Esophagus muscularis mucosa (tissue), 4 donors: ENCODE results near the gene YWHAG. TPM values are rescaled to one million over a fixed set of nuclear protein-coding genes. Genes with fewer than 3 reads are reported as not detected.

ENCODE experiments used
- DNase-seq: peaks from one replicate; pipeline ENCODE4 v3.0.0-alpha.2; 2017; ENCODE audit errors: extremely low spot score
- H3K27ac ChIP-seq, 4 donors: fragments of 200-600 bp; sonication (generic); replicated peaks in 1 of 4; 1 replicate in 3 of 4; 2 replicates in 1 of 4; pipeline ENCODE4 v1.5.1; 2016 to 2019; ENCODE audit warnings: mild to moderate bottlenecking in 1 of 4
- H3K27me3 ChIP-seq, 4 donors: fragments of 200-600 bp; sonication (generic); one replicate each; pipeline versions ENCODE4 v1.5.1 to v1.6.0; 2016 to 2019
- H3K36me3 ChIP-seq, 4 donors: fragments of 200-600 bp; sonication (generic); one replicate each; pipeline ENCODE4 v1.5.1; 2016 to 2019
- H3K4me1 ChIP-seq, 4 donors: fragments of 200-600 bp; sonication (generic); one replicate each; pipeline ENCODE4 v1.5.1; 2016 to 2019
- H3K4me3 ChIP-seq, 4 donors: fragments of 200-600 bp; sonication (generic); 1 replicate in 2 of 4; 2 replicates in 2 of 4; pipeline ENCODE4 v1.5.1; 2016 to 2019; ENCODE audit warnings: mild to moderate bottlenecking in 4 of 4, moderate library complexity in 1 of 4
- H3K9me3 ChIP-seq, 4 donors: fragments of 200-600 bp; sonication (generic); 1 replicate in 3 of 4; 2 replicates in 1 of 4; pipeline ENCODE4 v1.5.1; 2016 to 2019
- EP300 ChIP-seq: sonication (generic); formaldehyde crosslinking; IDR thresholded peaks from one replicate; pipeline ENCODE4 v1.6.1; 2017; ENCODE audit warnings: antibody characterized with exemption
- POLR2A ChIP-seq: fragments of 450-650 bp; IDR thresholded peaks from one replicate; pipeline ENCODE4 v1.6.1; 2017; ENCODE audit warnings: antibody characterized with exemption, moderate library complexity, mild to moderate bottlenecking, low read depth
- POLR2AphosphoS5 ChIP-seq, 2 donors: sonication (generic); formaldehyde crosslinking; IDR thresholded peaks; one replicate each; pipeline ENCODE4 v1.6.1; 2017; ENCODE audit warnings: antibody characterized with exemption in 2 of 2
- WGBS: methylation state at CpG from one replicate; pipeline ENCODE4 v1.1.5; 2018; 5-methylcytosine and 5-hydroxymethylcytosine counted together
- intact Hi-C: fragments of 100-400 bp; cut with DNase I; formaldehyde crosslinking; loops from one replicate; pipeline ENCODE4 v1.15.1; 2023
- total RNA-seq, 4 donors: library from RNA; depleted of rRNA; stranded (reverse); fragments of >200 nt; gene quantifications; one replicate each; pipeline versions ENCODE4 v1.1.0 to v1.2.1, GENCODE V29; 2016
- TF ChIP-seq, protein P1 (sequence below), 3 experiments: fragments of 200-600 bp in 2 of 3; fragments of 450-650 bp in 1 of 3; sonication (generic) in 2 of 3; IDR thresholded peaks; one replicate each; pipeline ENCODE4 v1.5.1; 2017 to 2019; ENCODE audit warnings: antibody characterized with exemption in 3 of 3, mild to moderate bottlenecking in 2 of 3, moderate library complexity in 1 of 3

The YWHAG gene
- total RNA-seq, result 10 to 100 TPM; 55.7 to 91.6 (median 73.7) TPM

DNA sequence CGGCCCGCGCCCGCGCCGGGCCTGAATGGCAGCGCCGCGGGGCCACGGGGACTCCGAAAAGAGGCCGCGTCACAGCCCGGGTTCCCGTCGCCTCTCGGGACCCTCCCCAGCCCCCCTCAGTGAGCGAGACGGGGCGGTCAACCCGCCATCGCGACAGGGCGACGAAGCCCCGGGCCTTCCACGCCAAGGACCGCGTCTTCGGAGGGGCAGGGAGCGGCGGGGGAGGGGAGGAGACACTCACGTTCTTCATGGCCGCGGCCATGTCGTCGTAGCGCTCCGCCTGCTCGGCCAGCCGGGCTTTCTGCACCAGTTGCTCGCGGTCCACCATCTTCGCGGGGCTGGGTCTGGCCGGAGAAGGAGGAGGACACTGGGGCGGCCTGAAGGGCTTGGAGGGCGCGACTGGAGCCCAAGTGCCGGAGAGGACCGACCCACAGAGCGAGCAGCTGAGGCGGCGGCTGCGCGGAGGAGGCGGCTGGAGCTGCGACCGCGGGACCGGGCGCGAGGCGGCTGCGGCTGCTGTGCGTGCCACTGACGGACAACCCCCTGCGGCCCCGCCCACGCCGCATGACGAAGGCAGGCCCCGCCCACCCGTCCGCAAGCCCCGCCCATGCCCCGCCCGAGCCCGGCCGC, at the start of gene YWHAG:
YWHAG (minus strand) TSS at position 511 of the 630 bp plus-strand sequence; CDS start at position 328, 183 bp downstream.
- WGBS, result 0% methylated on average over 19 of the region's 80 CpGs
- intact Hi-C loops, result loop anchor here (2.0 to 10.0 kb wide), 2 partner anchors 40 to 74 kb away; no protein-coding TSS in a partner anchor
- Histone ChIP-seq H3K4me1 (peaks cover 36 to 56% (median 48%) of the 10 kb centered on the region in 4 donors), H3K9me3 (no peaks in the 10 kb centered on the region), H3K27me3 (no peaks in the 10 kb centered on the region), H3K36me3 (peaks cover 0 to 7% (median 3%) of the 10 kb centered on the region in 4 donors), H3K27ac (peak within 1 kb of the TSS; percentile 99 to 100 (median 100)), H3K4me3 (peak within 1 kb of the TSS; percentile 88 to 99 (median 94))
- TF ChIP-seq POLR2A (peak; percentile 100), EP300 (no peak), POLR2AphosphoS5 (IDR thresholded peaks at IDR 0.05) (peak; percentile 98 to 100)
- TF ChIP-seq, protein P1, sequence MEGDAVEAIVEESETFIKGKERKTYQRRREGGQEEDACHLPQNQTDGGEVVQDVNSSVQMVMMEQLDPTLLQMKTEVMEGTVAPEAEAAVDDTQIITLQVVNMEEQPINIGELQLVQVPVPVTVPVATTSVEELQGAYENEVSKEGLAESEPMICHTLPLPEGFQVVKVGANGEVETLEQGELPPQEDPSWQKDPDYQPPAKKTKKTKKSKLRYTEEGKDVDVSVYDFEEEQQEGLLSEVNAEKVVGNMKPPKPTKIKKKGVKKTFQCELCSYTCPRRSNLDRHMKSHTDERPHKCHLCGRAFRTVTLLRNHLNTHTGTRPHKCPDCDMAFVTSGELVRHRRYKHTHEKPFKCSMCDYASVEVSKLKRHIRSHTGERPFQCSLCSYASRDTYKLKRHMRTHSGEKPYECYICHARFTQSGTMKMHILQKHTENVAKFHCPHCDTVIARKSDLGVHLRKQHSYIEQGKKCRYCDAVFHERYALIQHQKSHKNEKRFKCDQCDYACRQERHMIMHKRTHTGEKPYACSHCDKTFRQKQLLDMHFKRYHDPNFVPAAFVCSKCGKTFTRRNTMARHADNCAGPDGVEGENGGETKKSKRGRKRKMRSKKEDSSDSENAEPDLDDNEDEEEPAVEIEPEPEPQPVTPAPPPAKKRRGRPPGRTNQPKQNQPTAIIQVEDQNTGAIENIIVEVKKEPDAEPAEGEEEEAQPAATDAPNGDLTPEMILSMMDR (IDR thresholded peaks at IDR 0.05), result no peak
- DNase-seq, result peak; percentile 99

DNA sequence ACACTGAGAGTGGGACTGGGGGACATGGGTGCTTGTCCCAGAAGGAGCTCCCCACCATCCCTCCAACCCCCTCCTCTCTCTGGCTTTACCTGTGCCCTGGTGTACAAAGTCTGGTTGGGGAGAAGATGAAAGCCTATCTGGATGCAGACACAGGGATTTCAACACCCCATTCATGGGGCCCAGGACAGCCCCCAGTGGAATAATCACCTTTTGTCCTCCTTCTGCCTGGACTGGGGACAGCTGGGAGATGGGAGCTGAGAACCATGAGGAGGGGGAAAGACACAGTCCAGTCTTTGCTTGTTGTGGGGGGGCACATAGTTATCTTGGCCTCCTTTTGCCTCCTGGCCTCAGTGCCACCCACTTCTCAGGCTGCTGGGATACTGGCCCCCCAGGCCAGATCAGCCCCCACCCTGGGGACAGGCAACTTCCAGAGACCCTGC, 49.4 kb upstream of the YWHAG start:
- H3K4me3 ChIP-seq, result no peak overlapping the region
- no peak for TF ChIP-seq EP300
- TF ChIP-seq, protein P1 (IDR thresholded peaks at IDR 0.05), result no peak
- no peak for TF ChIP-seq POLR2AphosphoS5 (IDR thresholded peaks at IDR 0.05)
- no peak for TF ChIP-seq POLR2A
- no peaks in the 10 kb centered on the region for H3K4me1 ChIP-seq
- no peak for DNase-seq
- intact Hi-C loops, result no loop called here
- no peaks in the 10 kb centered on the region for H3K9me3 ChIP-seq
- H3K27ac ChIP-seq, result no peak overlapping the region
- H3K27me3 ChIP-seq, result no peaks in the 10 kb centered on the region
- H3K36me3 ChIP-seq, result no peaks in the 10 kb centered on the region

DNA sequence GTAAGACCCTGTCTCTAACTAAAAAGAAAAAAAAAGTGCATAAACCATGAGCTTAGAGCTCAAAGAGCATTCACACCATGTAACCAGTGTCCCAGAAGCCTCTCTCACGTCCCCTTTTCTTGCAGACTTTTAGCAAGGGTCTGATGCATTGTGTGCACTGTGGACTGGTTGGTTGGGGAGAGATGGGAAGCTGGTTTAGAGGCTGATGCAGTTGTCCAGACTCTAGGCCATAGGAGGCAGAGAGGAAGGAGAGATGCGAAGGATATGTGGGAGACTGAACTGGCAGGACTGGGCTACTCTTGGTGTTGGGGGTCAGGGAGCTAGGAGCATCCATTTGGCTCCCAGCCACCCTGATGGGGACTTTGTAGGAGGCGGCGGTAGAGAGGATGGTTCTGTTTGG, 48.9 kb upstream of the YWHAG start:
- WGBS, result 90% methylated on average over 4 of the region's 4 CpGs
- no peak for DNase-seq
- intact Hi-C loops, result no loop called here
- no peaks in the 10 kb centered on the region for H3K4me1 ChIP-seq
- H3K36me3 ChIP-seq, result no peaks in the 10 kb centered on the region
- H3K9me3 ChIP-seq, result no peaks in the 10 kb centered on the region
- H3K27me3 ChIP-seq, result no peaks in the 10 kb centered on the region
- no peak overlapping the region for H3K4me3 ChIP-seq
- H3K27ac ChIP-seq, result no peak overlapping the region
- TF ChIP-seq POLR2A, result no peak
- TF ChIP-seq, protein P1 (IDR thresholded peaks at IDR 0.05), result no peak
- no peak for TF ChIP-seq EP300
- TF ChIP-seq POLR2AphosphoS5 (IDR thresholded peaks at IDR 0.05), result no peak

- no peaks in the 10 kb centered on the region for H3K9me3 ChIP-seq
- no peaks in the 10 kb centered on the region for H3K4me1 ChIP-seq
- WGBS, result 88% methylated on average over 9 of the region's 9 CpGs
- no peak for DNase-seq
- intact Hi-C loops, result no loop called here
- TF ChIP-seq POLR2A (no peak), EP300 (no peak), POLR2AphosphoS5 (IDR thresholded peaks at IDR 0.05) (no peak)
- TF ChIP-seq, protein P1 (IDR thresholded peaks at IDR 0.05), result no peak
- H3K36me3 ChIP-seq, result no peaks in the 10 kb centered on the region
- H3K4me3 ChIP-seq, result no peak overlapping the region
- H3K27me3 ChIP-seq, result no peaks in the 10 kb centered on the region
- H3K27ac ChIP-seq, result no peak overlapping the region
These were observed 46.9 kb upstream of the YWHAG start for GRCh38 chr7:76405738-76406137.
